ENCODE measurements around the gene TMEM94. TPM values are rescaled to one million over a fixed set of nuclear protein-coding genes. Genes with fewer than 3 reads are reported as not detected.

TMEM94 gene
- total RNA-seq, 4 donors from 2014 or later = 56.5 to 85.5 (median 60.0) TPM

DNA sequence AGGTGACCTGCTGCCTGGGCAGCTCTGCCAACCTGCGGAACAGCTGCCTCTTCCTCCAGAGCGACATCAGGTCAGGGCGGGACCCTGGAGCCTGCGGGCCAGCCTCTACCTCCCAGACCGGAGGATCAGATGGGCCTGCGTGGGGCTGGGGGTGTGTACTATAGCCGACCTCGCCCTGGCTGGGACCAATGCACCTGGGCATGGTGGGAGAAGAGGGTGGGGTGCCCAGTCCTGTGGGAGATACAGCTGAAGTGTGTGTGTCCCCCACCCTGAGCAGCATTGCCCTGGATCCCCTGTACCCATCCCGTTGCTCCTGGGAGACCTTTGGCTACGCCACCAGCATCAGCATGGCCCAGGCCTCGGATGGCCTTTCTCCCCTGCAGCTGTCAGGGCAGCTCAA lies 39.6 kb downstream of the TMEM94 start:
- peaks cover under 1 to 3% of the 10 kb centered on the region in 2 donors for H3K4me1 ChIP-seq
- no peak overlapping the region for H3K27ac ChIP-seq
- no peak for DNase-seq
- in situ Hi-C loops (cut with MboI; ENCODE audit: low sequenced_read_pairs in 4 of 4) = loop anchor here in 1 of 4 donors (10.0 kb wide), 1 partner anchor 61 kb away; no protein-coding TSS in a partner anchor
- intact Hi-C loops (cut with DNase I; ENCODE audit: low total_unique reads) = no loop called here
- peaks cover 0 to 85% of the 10 kb centered on the region in 2 donors for H3K36me3 ChIP-seq
- H3K4me3 ChIP-seq = no peak overlapping the region
- H3K9me3 ChIP-seq = no peaks in the 10 kb centered on the region
- TF ChIP-seq POLR2A (IDR thresholded peaks at IDR 0.05) = no peak
- TF ChIP-seq, protein P1, sequence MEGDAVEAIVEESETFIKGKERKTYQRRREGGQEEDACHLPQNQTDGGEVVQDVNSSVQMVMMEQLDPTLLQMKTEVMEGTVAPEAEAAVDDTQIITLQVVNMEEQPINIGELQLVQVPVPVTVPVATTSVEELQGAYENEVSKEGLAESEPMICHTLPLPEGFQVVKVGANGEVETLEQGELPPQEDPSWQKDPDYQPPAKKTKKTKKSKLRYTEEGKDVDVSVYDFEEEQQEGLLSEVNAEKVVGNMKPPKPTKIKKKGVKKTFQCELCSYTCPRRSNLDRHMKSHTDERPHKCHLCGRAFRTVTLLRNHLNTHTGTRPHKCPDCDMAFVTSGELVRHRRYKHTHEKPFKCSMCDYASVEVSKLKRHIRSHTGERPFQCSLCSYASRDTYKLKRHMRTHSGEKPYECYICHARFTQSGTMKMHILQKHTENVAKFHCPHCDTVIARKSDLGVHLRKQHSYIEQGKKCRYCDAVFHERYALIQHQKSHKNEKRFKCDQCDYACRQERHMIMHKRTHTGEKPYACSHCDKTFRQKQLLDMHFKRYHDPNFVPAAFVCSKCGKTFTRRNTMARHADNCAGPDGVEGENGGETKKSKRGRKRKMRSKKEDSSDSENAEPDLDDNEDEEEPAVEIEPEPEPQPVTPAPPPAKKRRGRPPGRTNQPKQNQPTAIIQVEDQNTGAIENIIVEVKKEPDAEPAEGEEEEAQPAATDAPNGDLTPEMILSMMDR (IDR thresholded peaks at IDR 0.05 in 4 of 5, conservative IDR thresholded peaks at IDR 0.05 in 1 of 5) = no peak
- no peak for ATAC-seq
- no peaks in the 10 kb centered on the region for H3K27me3 ChIP-seq

GRCh38 chr17:75498039-75498725 lies 41.7 kb downstream of the TMEM94 start:
- no peak for ATAC-seq
- Histone ChIP-seq H3K27ac (peak overlapping the region in 3 of 4 donors; percentile 18 to 67 (median 19)), H3K4me3 (no peak overlapping the region), H3K9me3 (no peaks in the 10 kb centered on the region), H3K4me1 (peaks cover 4 to 9% of the 10 kb centered on the region in 2 donors), H3K36me3 (peaks cover 0 to 76% of the 10 kb centered on the region in 2 donors), H3K27me3 (no peaks in the 10 kb centered on the region)
- TF ChIP-seq POLR2A (IDR thresholded peaks at IDR 0.05) = no peak
- TF ChIP-seq, protein P1 (IDR thresholded peaks at IDR 0.05 in 4 of 5, conservative IDR thresholded peaks at IDR 0.05 in 1 of 5) = no peak
- intact Hi-C loops (cut with DNase I; ENCODE audit: low total_unique reads) (no loop called here), in situ Hi-C loops (cut with MboI; ENCODE audit: low sequenced_read_pairs in 4 of 4) (loop anchor here in 1 of 4 donors (10.0 kb wide), 1 partner anchor 63 kb away; no protein-coding TSS in a partner anchor)
- no peak for DNase-seq

- no peak for TF ChIP-seq POLR2A (IDR thresholded peaks at IDR 0.05)
- TF ChIP-seq, protein P1 (IDR thresholded peaks at IDR 0.05 in 4 of 5, conservative IDR thresholded peaks at IDR 0.05 in 1 of 5) = peak in 1 of 5 experiments; percentile 18
- ATAC-seq (peak in 1 of 2 donors; percentile 54), DNase-seq (peak in 1 of 2 donors; percentile 58)
- H3K9me3 ChIP-seq = no peaks in the 10 kb centered on the region
- H3K27ac ChIP-seq = peak overlapping the region; percentile 18 to 67 (median 30)
- H3K36me3 ChIP-seq = peaks cover 0 to 75% of the 10 kb centered on the region in 2 donors
- peaks cover 4 to 9% of the 10 kb centered on the region in 2 donors for H3K4me1 ChIP-seq
- in situ Hi-C loops (cut with MboI; ENCODE audit: low sequenced_read_pairs in 4 of 4) = loop anchor here in 1 of 4 donors (10.0 kb wide), 1 partner anchor 64 kb away; no protein-coding TSS in a partner anchor
- H3K27me3 ChIP-seq = no peaks in the 10 kb centered on the region
- H3K4me3 ChIP-seq = no peak overlapping the region
- intact Hi-C loops (cut with DNase I; ENCODE audit: low total_unique reads) = no loop called here
Observed at GRCh38 chr17:75498726-75499213, 42.3 kb downstream of the TMEM94 start.

DNA sequence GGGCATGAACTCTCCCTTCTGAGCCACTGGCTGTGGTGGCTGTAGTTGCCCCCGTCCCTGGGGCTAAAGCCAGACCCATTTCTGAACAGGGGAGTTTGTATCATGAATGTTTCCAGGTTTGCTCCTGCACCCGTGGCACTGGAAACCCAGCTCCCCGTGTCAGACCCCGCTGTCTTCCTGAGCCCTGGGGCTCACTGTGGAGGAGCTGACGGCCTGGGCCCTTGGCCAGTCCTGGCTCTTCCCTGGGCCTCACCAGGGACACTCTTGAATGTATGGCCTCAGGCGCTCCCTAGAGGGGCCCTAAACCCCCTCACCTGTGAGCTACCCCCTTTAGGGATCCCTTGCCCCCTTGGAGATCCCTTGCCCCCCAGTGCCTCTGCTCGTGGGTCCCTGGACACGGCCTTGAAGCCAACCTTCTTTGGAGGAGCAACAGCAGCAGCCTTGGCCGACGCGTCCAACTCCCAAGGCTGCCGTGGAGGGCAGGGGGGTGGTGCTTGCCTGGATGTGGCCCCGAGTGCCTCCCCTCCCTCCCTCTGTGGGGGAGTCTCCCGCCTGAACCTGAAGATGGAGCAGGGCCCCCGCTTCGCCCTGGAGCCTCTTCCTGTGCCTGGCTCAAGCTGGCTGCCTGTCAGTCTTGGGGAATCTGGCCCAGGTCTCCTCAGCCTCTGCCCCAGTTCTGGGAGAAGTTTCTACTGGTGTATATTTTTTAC lies 43.0 kb downstream of the TMEM94 start:
- intact Hi-C loops (cut with DNase I; ENCODE audit: low total_unique reads) = no loop called here
- Histone ChIP-seq H3K4me3 (no peak overlapping the region), H3K9me3 (no peaks in the 10 kb centered on the region), H3K36me3 (peaks cover 0 to 68% of the 10 kb centered on the region in 2 donors), H3K27me3 (no peaks in the 10 kb centered on the region), H3K4me1 (peaks cover 4 to 9% of the 10 kb centered on the region in 2 donors), H3K27ac (peak overlapping the region; percentile 18 to 67 (median 30))
- in situ Hi-C loops (cut with MboI; ENCODE audit: low sequenced_read_pairs in 4 of 4) = loop anchor here in 1 of 4 donors (10.0 kb wide), 1 partner anchor 65 kb away; no protein-coding TSS in a partner anchor
- TF ChIP-seq POLR2A (IDR thresholded peaks at IDR 0.05) = no peak
- TF ChIP-seq, protein P1 (IDR thresholded peaks at IDR 0.05 in 4 of 5, conservative IDR thresholded peaks at IDR 0.05 in 1 of 5) = no peak
- DNase-seq = no peak
- ATAC-seq = no peak
